Hematopoietic multipotent progenitor cell treated with erythropoietin and hydrocortisone succinate and interleukin-3 and kit ligand, for 6 days (in vitro differentiated cells): ENCODE data around the gene ZNF324B.

Source experiments
- DNase-seq: peaks from one replicate; pipeline ENCODE4 v3.0.0-alpha.2; 2015

Gene ZNF324B

DNA sequence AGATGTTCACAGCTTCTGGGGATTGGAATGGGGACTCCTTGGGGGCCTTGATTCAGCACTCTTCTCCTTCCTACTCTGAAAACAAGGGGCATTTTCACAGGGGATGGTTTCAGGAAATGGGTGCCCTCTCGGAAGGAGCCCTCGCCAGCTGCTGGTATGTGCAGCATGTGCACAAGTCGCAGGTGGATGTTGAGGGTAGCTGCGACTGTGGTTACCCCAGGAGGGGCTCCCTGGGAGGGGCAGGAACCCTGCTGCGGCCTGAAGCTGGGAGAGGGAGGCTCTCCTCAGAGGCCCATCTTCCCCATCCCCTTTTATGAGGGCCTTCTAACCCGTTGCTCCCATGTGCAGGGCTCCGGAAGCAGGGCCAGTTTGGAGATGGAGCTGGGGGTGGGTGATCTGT is 30.9 kb downstream of the ZNF324B start:
- DNase-seq, result no peak

- no peak for DNase-seq
These were observed 32.4 kb downstream of the ZNF324B start for GRCh38 chr19:58483776-58484175.

DNA sequence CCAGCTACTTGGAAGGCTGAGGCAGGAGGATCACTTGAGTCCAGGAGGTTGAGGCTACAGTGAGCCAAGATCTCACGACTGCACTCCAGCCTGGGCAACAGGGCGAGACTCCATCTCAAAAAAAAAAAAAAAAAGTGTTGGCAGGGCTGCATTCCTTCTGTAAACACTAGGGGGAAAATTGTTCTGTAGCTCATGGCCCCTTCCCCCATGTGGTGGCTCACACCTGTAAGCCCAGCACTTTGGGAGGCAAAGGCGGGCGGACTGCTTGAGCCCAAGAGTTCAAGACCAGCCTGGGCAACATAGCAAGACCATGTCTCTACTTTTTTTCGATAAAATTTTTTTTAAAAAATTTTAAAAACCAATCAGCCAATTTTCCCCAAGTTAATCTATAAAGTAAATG is 32.9 kb downstream of the ZNF324B start:
- peak; percentile 45 for DNase-seq

DNA sequence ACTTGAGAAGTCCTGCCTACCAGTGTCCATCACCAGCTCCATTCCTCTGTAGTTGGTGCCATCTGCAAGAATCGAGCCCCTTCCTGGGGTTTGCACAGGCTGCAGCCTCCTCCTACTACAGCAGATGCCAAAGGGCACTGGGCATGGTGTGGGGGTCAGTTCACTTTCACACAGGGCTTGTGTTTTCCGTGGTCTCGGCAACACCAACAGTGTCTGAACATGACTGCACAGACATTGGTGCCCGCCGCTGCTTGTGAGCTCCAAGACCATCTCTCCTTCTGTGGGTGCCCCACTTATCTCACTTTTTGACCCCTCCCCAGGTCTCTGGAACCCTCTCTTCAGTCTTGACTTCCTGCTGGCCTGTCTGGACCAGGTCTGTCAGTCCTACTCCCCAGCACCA is 40.0 kb downstream of the ZNF324B start:
- no peak for DNase-seq

DNA sequence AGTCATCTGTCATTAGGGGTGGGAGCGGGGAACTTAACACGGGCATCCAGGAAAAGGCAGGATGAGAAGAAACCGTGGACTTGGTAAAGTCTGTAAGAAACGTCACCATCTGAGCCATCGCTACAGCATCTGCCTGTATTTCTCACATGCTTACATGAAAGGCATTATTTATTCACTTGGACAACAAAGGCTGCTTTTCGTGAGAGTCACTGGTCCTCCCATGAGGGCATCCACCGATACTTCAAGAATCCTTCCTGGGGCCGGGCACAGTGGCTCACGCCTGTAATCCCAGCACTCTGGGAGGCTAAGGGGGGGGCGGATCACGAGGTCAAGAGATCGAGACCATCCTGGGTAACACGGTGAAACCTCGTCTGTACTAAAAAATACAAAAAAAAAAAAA is 40.8 kb downstream of the ZNF324B start:
- no peak for DNase-seq

GRCh38 chr19:58497634-58498170 is 46.3 kb downstream of the ZNF324B start:
- DNase-seq, result no peak

DNA sequence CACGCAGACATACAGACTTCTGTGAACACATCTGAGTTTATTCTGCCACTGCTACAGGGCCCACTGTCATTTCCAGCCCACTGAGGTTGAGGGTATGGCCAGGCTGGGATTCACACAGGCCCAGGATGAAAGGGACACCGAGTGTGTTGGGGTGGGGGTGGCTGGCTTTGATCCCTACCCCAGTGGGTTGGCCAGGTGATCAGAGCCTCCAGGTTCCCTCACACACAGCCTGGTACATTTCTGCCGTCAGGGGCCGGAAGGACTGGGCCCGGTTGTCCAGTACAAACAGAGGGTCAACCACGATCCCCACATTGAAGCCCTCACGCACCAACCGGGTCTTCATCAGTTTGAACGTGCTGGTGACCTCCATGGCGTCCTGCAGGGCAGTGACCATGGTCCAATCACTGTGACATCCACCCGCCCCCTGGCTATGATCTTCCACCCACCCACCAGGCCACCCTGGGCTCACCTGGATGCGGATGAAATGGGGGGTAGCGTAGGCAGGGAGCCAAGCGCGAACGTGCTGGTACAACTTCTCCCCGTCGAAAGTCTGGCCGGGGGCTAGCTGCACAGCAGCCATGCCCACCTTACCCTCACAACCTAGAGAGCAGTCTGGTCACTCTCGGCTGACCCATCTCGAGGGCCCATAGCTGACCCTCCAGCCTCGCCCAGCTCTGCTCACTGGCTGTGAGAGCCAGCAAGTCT is 47.0 kb downstream of the ZNF324B start:
- no peak for DNase-seq

DNA sequence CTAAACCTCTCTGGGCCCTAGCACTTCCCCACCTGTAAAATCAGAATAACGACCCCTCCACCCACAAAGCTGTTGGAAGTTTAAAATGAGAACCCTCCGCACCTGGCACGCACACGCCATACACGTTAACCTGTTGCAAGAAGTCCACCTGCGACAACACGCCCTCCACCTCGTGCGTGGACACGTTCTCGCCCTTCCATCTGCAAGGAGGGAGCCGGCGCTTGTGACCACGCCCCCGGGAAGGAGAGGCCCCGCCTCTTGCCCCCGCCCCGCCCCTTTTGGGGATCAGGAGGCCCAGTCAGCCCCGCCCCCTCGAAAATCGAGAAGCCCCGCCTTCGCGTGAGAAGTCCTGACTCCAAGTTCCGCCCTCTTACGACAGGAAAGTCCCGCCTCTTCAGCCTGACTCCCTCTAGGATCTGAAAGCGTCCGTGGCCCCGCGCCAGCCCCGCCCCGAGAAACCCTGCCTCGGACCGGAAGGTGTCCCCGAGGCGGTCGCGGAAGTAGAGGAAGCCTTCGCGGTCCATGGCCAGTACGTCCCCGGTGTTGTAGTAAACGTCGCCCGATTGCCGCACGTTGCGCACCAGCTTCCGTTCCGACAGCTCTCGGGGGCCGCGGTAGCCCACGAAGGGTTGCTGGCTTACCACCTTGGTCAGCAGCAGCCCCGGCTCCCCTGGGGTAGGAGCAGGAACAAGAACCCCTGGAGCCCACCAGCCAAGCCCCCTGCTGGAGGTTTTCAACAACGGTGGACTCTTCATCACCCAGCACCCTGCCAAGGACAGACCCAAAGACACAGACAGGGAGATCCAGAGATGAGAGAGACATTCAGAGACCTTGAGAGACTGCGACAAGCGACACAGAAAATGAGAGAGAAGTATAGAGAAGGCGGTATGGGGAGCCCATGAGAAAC is 47.9 kb downstream of the ZNF324B start:
- DNase-seq, result peak; percentile 100

GRCh38 chr19:58500242-58500641 is 48.8 kb downstream of the ZNF324B start:
- DNase-seq, result no peak
